ENCODE results near the gene ADAM17.
"Not testable (repeated sequence)": the region's sequence is repeated elsewhere in the genome, so short reads cannot be mapped to it uniquely, and the experiment has no call there.

ADAM17 gene

GRCh38 chr2:9555297-9556120 lies at the start of gene ADAM17:
ADAM17 (minus strand) TSS chr2:9555830; CDS start chr2:9555605, 225 bp downstream.
- DNase-seq = peak; percentile 92

GRCh38 chr2:9602412-9602811 lies 46.8 kb upstream of the ADAM17 start:
- no peak for DNase-seq

- no peak for DNase-seq
Observed at GRCh38 chr2:9601397-9601796, 45.8 kb upstream of the ADAM17 start.

- DNase-seq = no peak
Observed at GRCh38 chr2:9599430-9599829, 43.8 kb upstream of the ADAM17 start.

GRCh38 chr2:9596621-9597311 lies 41.1 kb upstream of the ADAM17 start:
- no peak for DNase-seq

GRCh38 chr2:9595746-9596145 lies 40.1 kb upstream of the ADAM17 start:
- no peak for DNase-seq

- DNase-seq = not testable (repeated sequence)
Observed at GRCh38 chr2:9595256-9595655, 39.6 kb upstream of the ADAM17 start.

- no peak for DNase-seq
Observed at GRCh38 chr2:9594366-9595054, 38.9 kb upstream of the ADAM17 start.

- no peak for DNase-seq
Observed at GRCh38 chr2:9593925-9594324, 38.3 kb upstream of the ADAM17 start.

GRCh38 chr2:9592699-9593098 lies 37.1 kb upstream of the ADAM17 start:
- DNase-seq = no peak

GRCh38 chr2:9590641-9591040 lies 35.0 kb upstream of the ADAM17 start:
- DNase-seq = no peak

- DNase-seq = no peak
Observed at GRCh38 chr2:9586465-9586864, 30.8 kb upstream of the ADAM17 start.

GRCh38 chr2:9585486-9585885 lies 29.9 kb upstream of the ADAM17 start:
- no peak for DNase-seq

GRCh38 chr2:9584902-9585301 lies 29.3 kb upstream of the ADAM17 start:
- not testable (repeated sequence) for DNase-seq

GRCh38 chr2:9582624-9583023 lies 27.0 kb upstream of the ADAM17 start:
- no peak for DNase-seq

- DNase-seq = no peak
Observed at GRCh38 chr2:9578467-9579235, 23.0 kb upstream of the ADAM17 start.

- no peak for DNase-seq
Observed at GRCh38 chr2:9574331-9574730, 18.7 kb upstream of the ADAM17 start.

- no peak for DNase-seq
Observed at GRCh38 chr2:9573840-9574239, 18.2 kb upstream of the ADAM17 start.

- no peak for DNase-seq
Observed at GRCh38 chr2:9573013-9573720, 17.5 kb upstream of the ADAM17 start.

- no peak for DNase-seq
Observed at GRCh38 chr2:9570182-9571060, 14.8 kb upstream of the ADAM17 start.
